HuH-7.5 (cell line): ENCODE results near the gene BANF1.

Experiments used
- DNase-seq: peaks from one replicate; pipeline ENCODE4 v3.0.0; 2011; ENCODE audit warnings: low spot score

Gene BANF1, protein sequence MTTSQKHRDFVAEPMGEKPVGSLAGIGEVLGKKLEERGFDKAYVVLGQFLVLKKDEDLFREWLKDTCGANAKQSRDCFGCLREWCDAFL

DNA sequence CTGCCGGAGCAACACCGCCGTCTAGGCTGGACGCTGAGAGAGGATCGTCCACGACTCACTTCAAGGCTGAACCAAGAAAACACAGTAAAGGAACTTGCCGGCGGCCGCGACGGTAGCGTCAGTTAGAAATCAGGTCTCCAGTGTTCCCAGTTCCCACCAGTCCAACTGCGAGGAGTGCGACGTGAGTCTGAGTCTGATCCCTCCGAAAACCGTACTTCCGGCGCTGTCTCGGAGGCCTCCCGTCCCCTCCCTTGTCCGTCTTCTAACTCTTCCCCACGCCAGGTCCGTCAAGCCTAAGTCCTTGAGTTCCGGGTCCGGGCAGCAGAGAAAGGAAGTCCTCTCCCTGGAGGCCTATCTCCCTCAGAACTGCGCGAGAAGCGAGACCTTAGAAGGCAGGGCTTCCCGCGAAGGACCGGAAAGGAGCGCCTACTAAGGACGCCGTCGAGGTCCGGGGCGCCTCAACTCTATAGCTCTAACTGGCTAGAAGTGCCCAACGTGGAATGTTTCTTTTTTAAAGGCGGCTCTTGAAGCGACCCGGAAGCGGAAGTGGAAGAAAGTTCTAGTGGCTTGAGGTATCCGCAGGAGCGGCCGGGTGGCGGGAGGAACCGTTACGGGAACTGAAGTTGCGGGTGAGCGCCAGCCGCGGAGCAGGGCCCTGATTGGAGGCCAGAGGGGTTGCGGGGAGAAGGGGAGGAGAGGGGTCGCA is at the start of gene BANF1, which contains the start of gene EIF1AD:
Gene BANF1, plus strand, starts transcription at position 562 of the 706 bp plus-strand sequence. CDS start 748 bp downstream, outside the sequence.
Gene EIF1AD, minus strand, starts transcription at position 216 of the 706 bp plus-strand sequence. CDS start 1,768 bp downstream, outside the sequence.
- DNase-seq, result peak; percentile 90

DNA sequence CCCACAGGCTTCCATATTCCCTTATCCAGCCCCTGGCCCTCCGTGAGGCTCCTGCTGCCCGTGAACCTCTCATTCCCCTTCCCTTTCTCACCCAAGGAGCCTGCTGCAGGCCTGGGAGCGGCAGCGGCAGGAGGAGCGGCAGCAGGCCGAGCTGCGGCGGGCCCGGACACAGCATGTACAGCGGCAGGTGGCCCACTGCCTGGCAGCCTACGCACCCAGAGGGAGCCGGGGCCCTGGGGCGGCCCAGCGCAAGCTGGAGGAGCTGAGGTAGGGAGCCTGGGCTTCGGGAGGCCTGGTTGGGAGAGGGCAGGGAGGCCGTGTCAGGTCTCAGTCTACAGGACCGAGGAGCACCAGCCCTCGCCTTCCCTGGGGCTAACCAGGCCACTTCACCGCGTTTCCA is 48.8 kb upstream of the BANF1 start:
- no peak for DNase-seq

DNA sequence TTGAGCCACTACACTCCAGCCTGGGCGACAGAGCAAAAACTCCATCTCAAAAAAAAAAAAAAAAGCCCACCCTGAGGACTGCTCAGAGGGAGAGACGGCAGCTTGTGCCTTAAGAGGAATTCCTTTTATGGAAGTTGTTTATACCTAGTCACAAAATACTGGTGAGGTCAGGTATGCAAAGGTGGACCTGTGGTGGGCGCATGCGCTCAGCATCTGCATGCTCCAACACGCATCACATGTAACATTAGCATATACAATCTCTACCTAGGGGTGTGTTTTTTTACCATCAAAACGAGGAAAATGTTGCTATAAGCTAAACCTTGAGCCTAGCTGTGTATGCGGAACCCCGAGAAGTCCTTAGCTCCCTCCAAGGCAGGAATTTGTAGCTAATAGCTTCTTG is 47.5 kb upstream of the BANF1 start:
- no peak for DNase-seq

DNA sequence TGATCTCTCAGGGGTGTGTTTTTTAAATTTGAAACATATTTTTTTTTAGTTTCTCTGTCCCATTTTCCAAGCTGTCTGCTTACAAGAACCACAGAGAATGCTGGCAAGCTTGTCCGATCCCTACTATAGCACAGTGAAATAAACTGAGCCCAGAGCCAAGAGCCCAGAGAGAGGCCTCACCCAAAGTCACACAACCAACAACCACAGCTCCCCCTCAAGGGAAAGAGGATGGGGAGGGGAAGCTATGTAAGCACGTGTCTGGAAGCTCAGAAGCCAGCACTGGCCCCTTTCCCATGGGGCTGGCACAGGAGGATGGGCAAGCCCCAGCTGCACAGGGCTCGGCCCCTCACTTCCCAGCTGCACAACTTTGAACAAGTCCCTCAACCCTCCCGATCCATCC is 44.0 kb upstream of the BANF1 start:
- DNase-seq, result no peak

DNA sequence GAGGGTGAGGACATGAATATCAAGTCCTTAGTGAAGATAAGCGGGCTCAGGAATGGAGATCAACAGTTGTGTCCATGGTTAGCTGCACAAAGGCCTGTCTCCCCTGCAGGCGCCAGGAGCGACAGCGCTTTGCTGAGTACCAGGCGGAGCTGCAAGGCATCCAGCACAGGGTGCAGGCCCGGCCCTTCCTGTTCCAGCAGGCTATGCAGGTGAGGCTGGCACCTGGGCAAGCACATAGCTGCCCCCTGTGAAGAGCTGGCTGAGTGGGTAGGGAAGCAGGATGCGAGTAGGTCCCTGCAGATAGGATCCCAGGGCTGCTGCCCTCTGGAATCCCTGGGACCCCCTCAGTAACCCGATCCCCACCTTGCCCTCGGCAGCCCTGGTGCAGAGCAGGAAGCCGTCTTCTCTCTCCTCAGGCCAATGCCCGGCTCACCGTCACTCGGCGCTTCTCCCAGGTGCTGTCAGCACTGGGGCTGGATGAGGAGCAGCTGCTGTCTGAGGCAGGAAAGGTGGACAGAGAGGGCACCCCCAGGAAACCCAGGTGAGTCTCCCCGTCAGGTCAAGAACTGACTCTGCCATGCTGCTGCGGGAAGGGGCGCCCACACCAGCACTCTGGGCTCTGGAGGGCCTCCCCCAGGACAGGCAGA is 43.4 kb upstream of the BANF1 start:
- DNase-seq, result no peak

DNA sequence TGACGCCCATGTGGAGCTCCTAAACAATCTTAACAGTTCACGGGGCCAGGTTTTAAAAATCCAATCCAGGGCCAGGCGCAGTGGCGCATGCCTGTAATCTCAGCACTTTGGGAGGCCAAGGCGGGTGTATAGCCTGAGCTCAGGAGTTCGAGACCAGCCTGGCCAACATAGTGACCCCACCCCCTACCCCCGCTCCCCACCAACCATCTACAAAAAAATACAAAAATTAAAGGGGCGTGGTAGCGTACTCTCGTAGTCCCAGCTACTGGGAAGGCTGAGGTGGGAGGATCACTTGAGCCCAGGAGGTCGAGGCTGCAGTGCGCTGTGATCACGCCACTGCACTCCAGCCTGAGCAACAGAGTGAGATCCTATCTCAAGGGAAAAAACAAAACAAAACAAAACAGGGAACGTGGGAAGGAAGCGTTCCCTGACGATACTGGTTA is 41.5 kb upstream of the BANF1 start:
- no peak for DNase-seq

DNA sequence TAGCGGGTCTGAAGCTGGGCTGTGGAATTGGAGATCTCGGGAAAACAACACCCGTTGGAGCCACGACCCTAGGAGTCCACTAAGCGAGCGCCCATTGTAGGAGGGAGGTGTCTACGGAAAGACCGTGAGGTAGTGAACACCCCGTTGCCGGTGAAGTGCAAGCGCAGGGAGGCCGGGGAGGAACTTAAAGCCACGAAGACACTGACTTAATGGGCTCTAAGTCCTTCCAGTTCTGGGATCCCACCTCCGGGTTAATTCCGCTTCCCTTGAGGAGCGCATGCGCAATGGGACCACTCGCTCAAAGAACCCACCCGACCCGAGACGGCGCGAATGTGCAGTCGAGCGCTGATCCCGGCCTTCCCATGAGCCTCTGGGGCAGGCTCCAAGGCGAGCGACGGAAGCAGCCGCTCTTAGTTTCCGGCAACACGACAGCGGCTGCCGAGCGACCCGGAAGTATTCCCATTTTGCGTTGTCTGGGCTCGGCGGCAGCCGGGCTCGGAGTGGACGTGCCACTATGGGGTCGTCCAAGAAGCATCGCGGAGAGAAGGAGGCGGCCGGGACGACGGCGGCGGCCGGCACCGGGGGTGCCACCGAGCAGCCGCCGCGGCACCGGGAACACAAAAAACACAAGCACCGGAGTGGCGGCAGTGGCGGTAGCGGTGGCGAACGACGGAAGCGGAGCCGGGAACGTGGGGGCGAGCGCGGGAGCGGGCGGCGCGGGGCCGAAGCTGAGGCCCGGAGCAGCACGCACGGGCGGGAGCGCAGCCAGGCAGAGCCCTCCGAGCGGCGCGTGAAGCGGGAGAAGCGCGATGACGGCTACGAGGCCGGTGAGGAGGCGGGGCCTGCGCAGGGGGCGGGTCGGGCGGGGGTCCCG is 40.8 kb upstream of the BANF1 start, which contains the start of gene SART1:
Gene SART1, plus strand, starts transcription at position 468 of the 874 bp plus-strand sequence. Its CDS starts 47 bp downstream, at position 515.
- DNase-seq, result peak; percentile 98

DNA sequence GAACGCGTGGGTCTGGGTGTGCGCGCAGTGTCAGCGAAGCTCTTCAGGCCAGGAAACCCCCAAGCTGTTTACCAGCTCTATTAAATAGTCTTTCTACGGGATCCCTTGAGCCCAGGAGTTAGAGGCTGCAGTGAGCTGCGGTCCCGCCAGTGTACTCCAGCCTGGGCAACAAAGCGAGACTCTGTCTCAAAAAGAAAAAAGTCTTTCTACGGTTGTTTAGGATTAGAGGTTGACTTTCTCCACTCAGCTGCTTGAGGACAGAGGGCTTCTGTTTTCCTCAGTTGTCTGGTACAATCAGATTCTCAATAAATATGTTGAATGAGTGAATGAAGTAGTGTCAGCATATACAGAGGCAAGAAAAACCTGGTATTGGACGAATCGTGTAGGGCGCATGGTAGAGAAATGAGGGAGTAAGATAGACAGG is 40.1 kb upstream of the BANF1 start:
- no peak for DNase-seq

DNA sequence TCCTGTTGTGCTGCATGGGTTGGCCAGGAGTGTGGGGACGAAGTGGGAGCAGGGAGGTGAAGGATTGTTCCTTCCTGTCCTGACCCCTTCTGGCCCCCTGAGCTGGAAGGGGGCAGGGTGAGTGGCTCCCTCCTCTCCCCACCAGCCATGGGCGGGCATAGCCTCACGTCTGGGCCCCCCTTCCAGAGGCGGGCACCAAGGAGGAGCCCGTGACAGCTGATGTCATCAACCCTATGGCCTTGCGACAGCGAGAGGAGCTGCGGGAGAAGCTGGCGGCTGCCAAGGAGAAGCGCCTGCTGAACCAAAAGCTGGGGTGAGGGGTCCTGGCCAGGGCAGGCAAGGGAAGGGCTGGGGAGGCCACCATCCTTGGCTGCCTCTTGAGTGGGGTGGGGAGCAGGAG is 37.4 kb upstream of the BANF1 start:
- no peak for DNase-seq

DNA sequence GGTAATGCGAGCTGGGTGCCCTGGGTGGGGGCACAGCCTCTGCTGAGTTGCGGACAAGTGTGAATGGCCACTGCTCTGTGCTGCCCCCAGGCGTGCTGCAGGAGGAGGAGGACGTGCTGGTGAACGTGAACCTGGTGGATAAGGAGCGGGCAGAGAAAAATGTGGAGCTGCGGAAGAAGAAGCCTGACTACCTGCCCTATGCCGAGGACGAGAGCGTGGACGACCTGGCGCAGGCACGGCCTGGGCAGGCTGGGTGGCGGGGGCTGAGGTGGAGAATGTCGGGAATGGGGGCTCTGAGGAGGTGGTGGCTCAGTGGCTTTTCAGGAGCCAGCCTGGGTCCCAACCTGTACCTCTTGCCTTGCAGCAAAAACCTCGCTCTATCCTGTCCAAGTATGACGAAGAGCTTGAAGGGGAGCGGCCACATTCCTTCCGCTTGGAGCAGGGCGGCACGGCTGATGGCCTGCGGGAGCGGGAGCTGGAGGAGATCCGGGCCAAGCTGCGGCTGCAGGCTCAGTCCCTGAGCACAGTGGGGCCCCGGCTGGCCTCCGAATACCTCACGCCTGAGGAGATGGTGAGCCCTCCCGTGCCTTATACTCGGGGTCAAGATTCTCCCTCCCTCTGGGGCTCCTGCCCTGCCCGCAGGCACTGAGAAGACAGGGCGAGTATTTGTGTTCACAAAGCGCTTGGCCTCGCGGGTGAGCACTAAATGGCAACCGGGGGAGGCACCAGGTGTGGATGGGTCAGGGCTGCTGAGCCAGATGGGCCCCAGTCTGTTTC is 36.1 kb upstream of the BANF1 start:
- DNase-seq, result no peak

DNA sequence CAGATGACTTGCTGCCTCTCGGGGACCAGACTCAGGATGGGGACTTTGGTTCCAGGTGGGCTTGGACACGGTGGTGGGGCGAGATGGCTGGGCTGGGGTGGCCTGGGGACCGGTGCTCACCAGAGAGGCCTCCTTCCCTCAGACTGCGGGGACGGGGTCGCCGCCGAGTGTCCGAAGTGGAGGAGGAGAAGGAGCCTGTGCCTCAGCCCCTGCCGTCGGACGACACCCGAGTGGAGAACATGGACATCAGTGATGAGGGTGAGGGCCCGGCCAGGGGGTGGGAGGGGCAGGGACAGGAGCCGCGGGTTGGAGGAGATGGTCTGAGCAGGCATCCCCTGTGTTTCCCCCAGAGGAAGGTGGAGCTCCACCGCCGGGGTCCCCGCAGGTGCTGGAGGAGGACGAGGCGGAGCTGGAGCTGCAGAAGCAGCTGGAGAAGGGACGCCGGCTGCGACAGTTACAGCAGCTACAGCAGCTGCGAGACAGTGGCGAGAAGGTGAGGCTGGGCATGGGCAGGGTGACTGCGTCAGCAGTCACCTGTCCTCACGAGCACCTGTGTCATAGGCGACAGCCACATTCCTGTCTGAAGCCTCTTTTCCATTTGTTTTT is 34.9 kb upstream of the BANF1 start:
- DNase-seq, result no peak

DNA sequence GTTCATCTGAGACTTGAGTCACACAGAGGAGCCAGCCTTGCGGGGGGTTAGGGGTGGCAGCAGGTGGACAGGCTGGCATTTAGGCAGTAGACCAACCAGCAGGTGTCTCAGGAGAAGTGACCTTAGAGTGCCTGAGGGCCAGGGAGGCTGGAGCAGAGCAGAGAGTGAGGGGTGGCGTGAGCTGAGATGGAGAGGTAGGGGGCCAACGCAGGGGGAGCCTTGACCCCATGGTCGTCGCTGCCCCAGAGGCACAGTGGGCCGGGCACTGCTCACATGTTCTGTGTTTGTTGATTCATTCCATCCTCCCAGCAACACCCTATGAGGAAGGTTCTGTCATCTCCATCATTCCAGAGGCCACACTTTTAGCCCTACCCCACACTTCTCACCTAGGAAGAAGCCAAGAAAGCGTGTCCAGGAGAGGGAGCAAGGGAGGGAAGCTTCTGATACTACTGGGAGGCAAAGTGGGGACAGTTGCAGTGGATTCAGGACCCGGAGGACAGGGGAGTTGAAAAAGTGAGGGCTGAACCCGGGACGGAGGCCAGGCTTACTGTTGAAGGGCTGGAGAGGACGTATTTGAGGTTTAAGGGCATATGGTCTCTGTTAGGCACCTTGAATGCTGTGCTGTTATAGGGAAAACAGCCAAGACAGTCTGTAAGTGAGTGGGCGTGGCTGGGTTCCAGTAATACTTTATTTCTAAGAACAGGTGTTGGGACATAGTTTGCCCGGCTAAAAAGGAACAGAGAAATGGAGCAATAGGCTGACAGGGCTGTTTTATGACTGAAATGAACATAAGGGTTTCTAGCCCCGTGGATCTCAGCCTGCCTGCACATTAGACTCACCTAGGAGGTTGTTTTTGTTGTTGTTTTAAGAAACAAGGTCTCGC is 33.5 kb upstream of the BANF1 start:
- no peak for DNase-seq

DNA sequence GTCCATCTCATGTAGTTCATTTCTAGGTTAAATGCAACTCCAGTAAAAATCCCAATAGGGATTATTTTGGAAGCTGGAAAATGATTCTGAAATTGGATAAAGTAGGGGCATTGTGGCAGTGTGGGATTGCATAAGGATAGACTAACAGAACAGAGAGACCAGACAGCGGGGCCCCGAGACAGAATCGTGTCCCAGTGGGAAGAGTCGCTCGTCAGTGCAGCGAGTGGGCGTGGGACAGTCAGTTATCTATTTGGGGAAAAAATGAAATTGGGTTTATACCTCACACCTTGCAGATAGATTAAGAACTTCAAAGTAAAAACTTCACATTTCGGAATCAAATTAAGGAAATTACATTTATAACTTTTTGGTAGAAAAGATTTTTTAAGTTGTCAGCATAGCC is 30.2 kb upstream of the BANF1 start:
- DNase-seq, result no peak

DNA sequence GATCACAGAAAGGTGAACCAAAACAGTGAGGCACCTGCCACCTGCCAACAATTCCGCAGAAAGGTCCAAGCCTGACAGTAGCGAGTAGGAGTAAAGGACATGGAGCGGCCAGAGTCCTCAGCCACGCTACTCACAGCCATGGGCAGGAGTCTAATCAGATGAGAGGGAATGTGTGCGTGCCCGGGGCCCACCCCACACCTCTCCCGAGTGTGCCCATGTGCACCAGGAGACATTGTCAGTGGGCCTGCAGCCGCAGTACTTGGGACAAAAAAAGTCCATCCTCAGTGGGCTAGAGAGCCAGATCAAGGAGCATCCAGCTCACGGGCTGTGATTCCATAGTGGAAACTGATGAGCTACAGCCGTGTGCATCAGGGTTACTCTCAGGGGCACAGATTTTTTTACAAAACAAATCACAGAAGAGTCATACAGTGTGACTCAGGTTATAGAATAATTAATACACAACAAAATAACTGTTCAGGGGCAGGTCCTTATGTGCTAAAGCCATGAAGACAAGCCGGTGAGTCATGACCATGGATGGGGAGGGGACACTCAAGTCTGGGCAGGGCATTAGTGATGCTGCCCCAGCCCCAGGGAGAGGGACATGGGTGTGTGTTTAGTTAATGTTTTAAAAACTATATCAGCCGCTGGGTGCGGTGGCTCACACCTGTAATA is 28.7 kb upstream of the BANF1 start:
- no peak for DNase-seq

DNA sequence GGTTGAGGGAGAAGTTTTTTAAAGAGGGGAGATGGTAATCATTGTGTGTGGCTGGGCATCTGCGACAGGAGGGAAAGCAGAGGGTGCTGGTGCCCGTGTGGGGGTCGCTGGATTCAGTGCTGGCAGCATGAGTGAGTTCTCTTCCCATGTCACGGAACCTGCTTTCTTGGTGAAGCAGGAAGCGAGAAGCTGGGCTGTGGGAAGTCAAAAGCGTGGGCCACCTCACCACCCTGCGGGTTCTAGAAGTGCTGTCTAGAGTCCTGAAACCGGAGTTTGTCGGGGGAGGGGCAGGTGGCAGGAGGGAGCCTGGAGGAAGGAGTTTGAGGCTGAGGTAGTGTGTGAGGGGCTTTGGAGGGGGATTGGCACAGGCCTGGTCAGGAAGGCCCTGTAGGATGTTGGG is 26.5 kb upstream of the BANF1 start:
- DNase-seq, result no peak

DNA sequence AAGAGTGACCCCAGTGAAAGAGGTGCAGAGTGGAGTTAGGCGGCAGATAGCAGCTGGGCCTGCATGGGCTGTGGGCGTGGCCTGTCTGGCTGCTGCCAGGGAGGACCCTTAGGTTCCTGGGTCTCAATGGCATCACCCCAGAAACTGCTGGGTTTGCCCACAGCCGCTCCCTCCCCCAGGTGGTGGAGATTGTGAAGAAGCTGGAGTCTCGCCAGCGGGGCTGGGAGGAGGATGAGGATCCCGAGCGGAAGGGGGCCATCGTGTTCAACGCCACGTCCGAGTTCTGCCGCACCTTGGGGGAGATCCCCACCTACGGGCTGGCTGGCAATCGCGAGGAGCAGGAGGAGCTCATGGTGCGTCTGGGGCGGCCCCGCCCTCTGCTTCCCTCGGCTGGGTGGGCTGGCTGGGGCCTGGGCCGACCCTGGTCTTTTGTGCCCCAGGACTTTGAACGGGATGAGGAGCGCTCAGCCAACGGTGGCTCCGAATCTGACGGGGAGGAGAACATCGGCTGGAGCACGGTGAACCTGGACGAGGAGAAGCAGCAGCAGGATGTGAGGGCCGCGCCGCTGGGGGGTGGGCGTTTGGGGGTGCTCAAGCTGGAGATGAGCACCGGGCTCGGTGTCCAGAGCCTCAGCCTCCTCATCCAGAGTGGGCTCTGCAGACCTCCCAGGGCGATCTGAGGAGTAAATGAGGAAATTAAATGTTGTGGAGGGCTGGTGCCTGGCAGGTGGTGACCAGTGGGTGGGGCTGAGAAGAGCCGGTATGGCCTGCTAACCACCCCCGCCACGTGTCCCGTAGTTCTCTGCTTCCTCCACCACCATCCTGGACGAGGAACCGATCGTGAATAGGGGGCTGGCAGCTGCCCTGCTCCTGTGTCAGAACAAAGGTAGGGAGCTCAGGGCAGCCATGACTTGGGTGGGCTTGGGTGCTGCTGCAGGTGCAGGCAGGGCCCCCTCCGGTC is 25.8 kb upstream of the BANF1 start:
- DNase-seq, result no peak

DNA sequence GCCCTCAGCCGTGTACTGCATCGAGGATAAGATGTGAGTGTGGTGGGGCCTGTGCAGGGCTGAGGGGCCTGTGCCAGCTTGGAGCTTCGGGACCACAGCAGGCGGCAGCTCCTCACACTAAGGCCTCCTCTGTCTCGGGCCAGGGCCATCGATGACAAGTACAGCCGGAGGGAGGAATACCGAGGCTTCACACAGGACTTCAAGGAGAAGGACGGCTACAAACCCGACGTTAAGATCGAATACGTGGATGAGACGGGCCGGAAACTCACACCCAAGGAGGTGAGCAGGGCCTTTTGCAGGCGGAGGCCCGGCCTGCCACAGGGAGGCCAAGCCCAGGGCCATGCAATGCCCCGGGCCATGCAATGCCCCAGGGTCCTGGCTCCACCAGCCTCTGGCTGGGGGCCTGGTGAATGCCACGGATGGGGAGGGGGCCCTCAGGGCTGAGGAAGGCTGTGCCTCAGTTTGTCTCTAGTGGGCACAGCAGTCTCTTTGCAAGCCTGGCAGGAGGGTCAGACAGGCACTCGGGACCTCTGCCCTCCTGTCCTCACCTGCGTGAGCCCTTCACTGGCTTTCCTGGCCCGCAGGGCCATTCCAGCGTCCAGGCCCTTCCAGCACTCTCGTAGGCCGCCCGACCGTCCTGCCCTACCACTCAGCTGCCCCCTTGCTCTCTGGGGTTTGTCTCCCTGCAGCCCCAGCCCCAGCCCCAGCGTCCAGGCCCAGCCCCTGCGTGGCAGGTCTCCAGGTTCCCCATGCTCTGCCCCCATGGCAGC is 24.5 kb upstream of the BANF1 start:
- DNase-seq, result no peak
